ENCODE measurements around the gene FOXF2. TPM values are rescaled to one million over a fixed set of nuclear protein-coding genes. Genes with fewer than 3 reads are reported as not detected.

Gene FOXF2
- total RNA-seq, 2 donors from 2014 or later: 0.11 TPM; not detected in 1

- Histone ChIP-seq H3K9ac (ENCODE audit: extremely low read depth, low read length, poor library complexity, severe bottlenecking) (no peak overlapping the region), H3K9me3 (ENCODE audit: control insufficient read depth, low read length) (peaks cover 7% of the 10 kb centered on the region), H3K27ac (ENCODE audit: low read depth, low read length) (no peak overlapping the region), H3K4me3 (ENCODE audit: low read length) (no peak overlapping the region), H3K4me1 (ENCODE audit: control insufficient read depth, insufficient read depth, low read length) (no peaks in the 10 kb centered on the region), H3K27me3 (ENCODE audit: control insufficient read depth, insufficient read depth, low read length, poor library complexity, severe bottlenecking) (peaks cover 60% of the 10 kb centered on the region), H3K36me3 (ENCODE audit: control insufficient read depth, insufficient read depth, low read length) (no peaks in the 10 kb centered on the region)
- peaks cover 8% of the 10 kb centered on the region for H3K9me3 Mint-ChIP-seq
- WGBS, 2 experiments (ENCODE audit: insufficient coverage in 1 of 2, insufficient read length in 1 of 2): 74% methylated on average over 1 of the region's 1 CpG; no CpG with 5 or more reads in 1 of the 2 experiments
- no peaks in the 10 kb centered on the region for H3K36me3 Mint-ChIP-seq (ENCODE audit: low read depth)
- TF ChIP-seq CTCF (conservative IDR thresholded peaks at IDR 0.05): no peak
- H3K27ac Mint-ChIP-seq: no peak overlapping the region
- H3K27me3 Mint-ChIP-seq (ENCODE audit: insufficient read depth): peaks cover 90% of the 10 kb centered on the region
- no peak overlapping the region for H3K4me3 Mint-ChIP-seq
- no peak for DNase-seq
- H3K4me1 Mint-ChIP-seq: no peaks in the 10 kb centered on the region
Measured at GRCh38 chr6:1371933-1372332, 17.4 kb upstream of the FOXF2 start.

- Mint-ChIP-seq H3K9me3 (peaks cover 8% of the 10 kb centered on the region), H3K27me3 (ENCODE audit: insufficient read depth) (peaks cover 92% of the 10 kb centered on the region), H3K36me3 (ENCODE audit: low read depth) (no peaks in the 10 kb centered on the region), H3K4me3 (no peak overlapping the region), H3K27ac (no peak overlapping the region), H3K4me1 (no peaks in the 10 kb centered on the region)
- H3K27ac ChIP-seq (ENCODE audit: low read depth, low read length): no peak overlapping the region
- peaks cover 62% of the 10 kb centered on the region for H3K27me3 ChIP-seq (ENCODE audit: control insufficient read depth, insufficient read depth, low read length, poor library complexity, severe bottlenecking)
- 89 to 100% methylated on average over 1 of the region's 1 CpG for WGBS, 2 experiments (ENCODE audit: insufficient coverage in 1 of 2, insufficient read length in 1 of 2)
- DNase-seq: no peak
- no peak for TF ChIP-seq CTCF (conservative IDR thresholded peaks at IDR 0.05)
- no peaks in the 10 kb centered on the region for H3K36me3 ChIP-seq (ENCODE audit: control insufficient read depth, insufficient read depth, low read length)
- H3K4me3 ChIP-seq (ENCODE audit: low read length): no peak overlapping the region
- no peak overlapping the region for H3K9ac ChIP-seq (ENCODE audit: extremely low read depth, low read length, poor library complexity, severe bottlenecking)
- no peaks in the 10 kb centered on the region for H3K4me1 ChIP-seq (ENCODE audit: control insufficient read depth, insufficient read depth, low read length)
- peaks cover 7% of the 10 kb centered on the region for H3K9me3 ChIP-seq (ENCODE audit: control insufficient read depth, low read length)
Measured at GRCh38 chr6:1372690-1373089, 16.7 kb upstream of the FOXF2 start.

- Mint-ChIP-seq H3K27me3 (ENCODE audit: insufficient read depth) (peaks cover 98% of the 10 kb centered on the region), H3K27ac (no peak overlapping the region)
- peaks cover 92% of the 10 kb centered on the region for H3K27me3 ChIP-seq (ENCODE audit: control insufficient read depth, insufficient read depth, low read length, poor library complexity, severe bottlenecking)
Measured at GRCh38 chr6:1376653-1377052, 12.7 kb upstream of the FOXF2 start.

More at GRCh38 chr6:1376653-1377052, 12.7 kb upstream of the FOXF2 start:
- Mint-ChIP-seq H3K4me1 (peaks cover 2% of the 10 kb centered on the region), H3K4me3 (no peak overlapping the region), H3K36me3 (ENCODE audit: low read depth) (no peaks in the 10 kb centered on the region), H3K9me3 (no peaks in the 10 kb centered on the region)
- DNase-seq: no peak
- Histone ChIP-seq H3K4me3 (ENCODE audit: low read length) (no peak overlapping the region), H3K4me1 (ENCODE audit: control insufficient read depth, insufficient read depth, low read length) (no peaks in the 10 kb centered on the region), H3K36me3 (ENCODE audit: control insufficient read depth, insufficient read depth, low read length) (no peaks in the 10 kb centered on the region), H3K9ac (ENCODE audit: extremely low read depth, low read length, poor library complexity, severe bottlenecking) (no peak overlapping the region), H3K9me3 (ENCODE audit: control insufficient read depth, low read length) (no peaks in the 10 kb centered on the region), H3K27ac (ENCODE audit: low read depth, low read length) (no peak overlapping the region)
- 78 to 82% methylated on average over 3 to 5 of the region's 5 CpGs for WGBS, 2 experiments (ENCODE audit: insufficient coverage in 1 of 2, insufficient read length in 1 of 2)
- TF ChIP-seq CTCF (conservative IDR thresholded peaks at IDR 0.05): no peak
